Esophagus squamous epithelium (tissue), 4 donors: ENCODE measurements around the gene HAVCR2.

ENCODE experiments used
- CTCF ChIP-seq, 6 experiments: fragments of 450-650 bp in 4 of 6; fragments of 200-600 bp in 2 of 6; sonication (generic) in 2 of 6; IDR thresholded peaks; one replicate each; pipeline ENCODE4 v1.5.1; 2016 to 2019; ENCODE audit warnings: antibody characterized with exemption in 6 of 6, mild to moderate bottlenecking in 4 of 6, moderate library complexity in 4 of 6
- POLR2A ChIP-seq, 4 donors: fragments of 450-650 bp; IDR thresholded peaks; one replicate each; pipeline ENCODE4 v1.6.1; 2017; ENCODE audit warnings: antibody characterized with exemption in 4 of 4, mild to moderate bottlenecking in 4 of 4, moderate library complexity in 3 of 4

- TF ChIP-seq CTCF (IDR thresholded peaks at IDR 0.05) (no peak), POLR2A (IDR thresholded peaks at IDR 0.05) (no peak)
These were observed 36.3 kb downstream of the HAVCR2 start for GRCh38 chr5:157072508-157072907.
